Hepatocyte (in vitro differentiated cells): ENCODE data around the gene ARSB. TPM values are rescaled to one million over a fixed set of nuclear protein-coding genes. Genes with fewer than 3 reads are reported as not detected.

Experiments
- DNase-seq: peaks from one replicate; pipeline ENCODE4 v3.0.0-alpha.2; 2016; ENCODE audit warnings: low spot score
- H2AFZ ChIP-seq: fragments of 200-600 bp; sonication (generic); 2 replicates; pipeline ENCODE4 v1.6.0; 2016; ENCODE audit warnings: antibody characterized with exemption, mild to moderate bottlenecking
- H3K27ac ChIP-seq: fragments of 200-600 bp; sonication (generic); 2 replicates; pipeline ENCODE4 v1.5.1; 2016; ENCODE audit warnings: mild to moderate bottlenecking
- H3K27me3 ChIP-seq: fragments of 200-600 bp; sonication (generic); 2 replicates; pipeline ENCODE4 v1.6.1; 2016
- H3K36me3 ChIP-seq: fragments of 200-600 bp; sonication (generic); replicated peaks from 2 replicates; pipeline ENCODE4 v1.5.1; 2016; ENCODE audit warnings: low read depth; ENCODE audit not compliant: insufficient read depth
- H3K4me1 ChIP-seq: fragments of 200-600 bp; sonication (generic); 2 replicates; pipeline ENCODE4 v1.5.1; 2016; ENCODE audit warnings: mild to moderate bottlenecking, moderate library complexity; ENCODE audit not compliant: insufficient read depth
- H3K4me2 ChIP-seq: fragments of 200-600 bp; sonication (generic); 2 replicates; pipeline ENCODE4 v1.6.0; 2016
- H3K4me3 ChIP-seq: fragments of 200-600 bp; sonication (generic); 2 replicates; pipeline ENCODE4 v1.5.1; 2016; ENCODE audit warnings: mild to moderate bottlenecking
- H3K79me2 ChIP-seq: fragments of 200-600 bp; sonication (generic); 2 replicates; pipeline ENCODE4 v1.6.0; 2017; ENCODE audit warnings: mild to moderate bottlenecking
- H3K9me2 ChIP-seq: fragments of 200-600 bp; sonication (generic); replicated peaks from 2 replicates; pipeline ENCODE4 v1.6.0; 2017; ENCODE audit warnings: mild to moderate bottlenecking; ENCODE audit not compliant: insufficient read depth
- H3K9me3 ChIP-seq: fragments of 200-600 bp; sonication (generic); 2 replicates; pipeline ENCODE4 v1.5.1; 2016; ENCODE audit warnings: low read depth, mild to moderate bottlenecking
- H4K20me1 ChIP-seq: fragments of 200-600 bp; sonication (generic); 2 replicates; pipeline ENCODE4 v1.6.0; 2016; ENCODE audit warnings: mild to moderate bottlenecking; ENCODE audit not compliant: insufficient read depth, poor library complexity, severe bottlenecking
- EZH2 ChIP-seq: fragments of 200-600 bp; sonication (generic); IDR thresholded peaks from 2 replicates; pipeline ENCODE4 v1.6.1; 2016; ENCODE audit warnings: antibody characterized with exemption, mild to moderate bottlenecking, borderline replicate concordance
- EZH2phosphoT487 ChIP-seq: fragments of 200-600 bp; sonication (generic); IDR thresholded peaks from one replicate; pipeline ENCODE4 v1.6.1; 2018; ENCODE audit warnings: antibody characterized with exemption, mild to moderate bottlenecking, low read depth, moderate library complexity; ENCODE audit not compliant: unreplicated experiment, severe bottlenecking
- WGBS: methylation state at CpG from one replicate; pipeline ENCODE4 v1.1.6; 2016; ENCODE audit warnings: low lambda C conversion rate; ENCODE audit errors: missing lambda C conversion rate; 5-methylcytosine and 5-hydroxymethylcytosine counted together
- polyA plus RNA-seq: library from polyadenylated mRNA; unstranded; fragments of >200 nt; fragmentation: Nextera tagmentation; extraction: Ambion mirVana; gene quantifications from 2 replicates; pipeline ENCODE4 v1.2.1, GENCODE V29; 2016
- total RNA-seq: library from RNA; depleted of rRNA; stranded (reverse); fragments of >200 nt; gene quantifications from 2 replicates; pipeline ENCODE4 v1.2.3, GENCODE V29; 2014
- TF ChIP-seq, protein P1 (sequence below): fragments of 200-600 bp; sonication (generic); IDR thresholded peaks from 2 replicates; pipeline ENCODE4 v1.5.1; 2016; ENCODE audit warnings: antibody characterized with exemption, mild to moderate bottlenecking; ENCODE audit not compliant: poor library complexity

The ARSB gene
- total and polyA plus RNA-seq, 2 experiments from 2014 or later = 13.5 to 19.8 TPM

GRCh38 chr5:78958672-78959445, 26.3 kb downstream of the ARSB start:
- Histone ChIP-seq H3K79me2 (no peaks in the 10 kb centered on the region), H3K4me1 (peaks cover 3% of the 10 kb centered on the region), H2AFZ (no peak overlapping the region), H3K4me3 (no peak overlapping the region), H3K9me3 (no peaks in the 10 kb centered on the region), H3K36me3 (no peaks in the 10 kb centered on the region), H3K27me3 (no peaks in the 10 kb centered on the region), H3K4me2 (no peak overlapping the region), H3K9me2 (no peaks in the 10 kb centered on the region), H3K27ac (peak overlapping the region; percentile 21), H4K20me1 (no peaks in the 10 kb centered on the region)
- TF ChIP-seq, protein P1, sequence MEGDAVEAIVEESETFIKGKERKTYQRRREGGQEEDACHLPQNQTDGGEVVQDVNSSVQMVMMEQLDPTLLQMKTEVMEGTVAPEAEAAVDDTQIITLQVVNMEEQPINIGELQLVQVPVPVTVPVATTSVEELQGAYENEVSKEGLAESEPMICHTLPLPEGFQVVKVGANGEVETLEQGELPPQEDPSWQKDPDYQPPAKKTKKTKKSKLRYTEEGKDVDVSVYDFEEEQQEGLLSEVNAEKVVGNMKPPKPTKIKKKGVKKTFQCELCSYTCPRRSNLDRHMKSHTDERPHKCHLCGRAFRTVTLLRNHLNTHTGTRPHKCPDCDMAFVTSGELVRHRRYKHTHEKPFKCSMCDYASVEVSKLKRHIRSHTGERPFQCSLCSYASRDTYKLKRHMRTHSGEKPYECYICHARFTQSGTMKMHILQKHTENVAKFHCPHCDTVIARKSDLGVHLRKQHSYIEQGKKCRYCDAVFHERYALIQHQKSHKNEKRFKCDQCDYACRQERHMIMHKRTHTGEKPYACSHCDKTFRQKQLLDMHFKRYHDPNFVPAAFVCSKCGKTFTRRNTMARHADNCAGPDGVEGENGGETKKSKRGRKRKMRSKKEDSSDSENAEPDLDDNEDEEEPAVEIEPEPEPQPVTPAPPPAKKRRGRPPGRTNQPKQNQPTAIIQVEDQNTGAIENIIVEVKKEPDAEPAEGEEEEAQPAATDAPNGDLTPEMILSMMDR = no peak
- TF ChIP-seq EZH2phosphoT487 (no peak), EZH2 (no peak)
- 66% methylated on average over 3 of the region's 3 CpGs for WGBS
- DNase-seq = no peak

DNA sequence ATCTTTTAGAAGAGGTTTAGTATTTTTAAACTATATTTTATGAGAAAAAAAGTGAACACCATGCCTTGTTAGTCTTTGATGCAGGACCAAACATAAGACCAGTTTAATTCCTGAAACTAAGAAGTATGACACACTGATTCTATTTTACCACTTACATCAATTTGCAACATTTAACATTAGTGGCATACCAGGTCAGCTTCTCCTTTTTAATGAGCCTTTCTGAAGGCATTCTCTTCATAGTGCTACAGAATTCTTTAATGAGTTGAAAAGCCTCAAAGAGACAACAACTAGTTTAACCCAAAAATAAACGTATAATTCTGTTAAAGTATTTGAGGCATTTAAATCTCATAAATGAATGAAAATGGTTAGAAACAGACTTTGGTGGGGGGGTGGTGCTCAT, 28.2 kb downstream of the ARSB start:
- H3K27ac ChIP-seq = no peak overlapping the region
- H2AFZ ChIP-seq = no peak overlapping the region
- H3K36me3 ChIP-seq = no peaks in the 10 kb centered on the region
- no peak overlapping the region for H3K4me2 ChIP-seq
- no peaks in the 10 kb centered on the region for H3K9me2 ChIP-seq
- peaks cover 3% of the 10 kb centered on the region for H3K4me1 ChIP-seq
- no peaks in the 10 kb centered on the region for H3K27me3 ChIP-seq
- no peak for DNase-seq
- H3K4me3 ChIP-seq = no peak overlapping the region
- no peaks in the 10 kb centered on the region for H3K79me2 ChIP-seq
- no peaks in the 10 kb centered on the region for H4K20me1 ChIP-seq
- H3K9me3 ChIP-seq = no peaks in the 10 kb centered on the region
- 68% methylated on average over 1 of the region's 1 CpG for WGBS
- TF ChIP-seq EZH2phosphoT487 (no peak), EZH2 (no peak)
- TF ChIP-seq, protein P1 = no peak

DNA sequence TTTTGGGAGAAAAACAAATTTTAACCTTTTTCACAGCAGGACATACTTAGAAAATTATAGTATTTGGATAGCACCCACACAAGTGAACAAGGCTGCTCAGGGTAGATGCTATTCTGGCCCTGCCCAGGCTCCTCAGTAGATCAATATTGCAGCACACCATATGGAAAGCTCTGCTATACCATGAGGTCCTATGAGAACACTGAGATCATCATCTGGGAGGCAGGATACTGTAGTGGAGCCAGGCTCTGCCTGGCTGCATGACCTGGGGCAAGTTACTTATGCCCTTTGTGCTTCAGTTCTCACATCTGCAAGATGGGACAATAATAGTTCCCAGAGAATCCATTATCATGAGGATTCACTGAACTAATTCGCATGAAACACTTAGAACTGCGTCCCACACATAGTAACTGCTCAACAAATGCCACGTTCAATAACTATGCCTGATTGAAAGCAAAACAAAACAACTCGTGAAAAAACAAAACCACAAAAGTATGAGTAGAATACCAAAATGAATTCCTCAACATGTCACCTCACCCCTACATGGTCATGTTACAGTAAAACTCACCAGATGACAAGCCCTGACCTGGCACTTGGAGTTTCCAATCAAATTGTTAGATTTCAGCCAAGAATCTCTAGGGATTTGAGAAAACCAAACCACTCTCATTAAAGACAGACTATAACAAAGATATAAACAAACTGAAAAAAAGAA, 31.9 kb downstream of the ARSB start:
- H3K9me3 ChIP-seq = no peaks in the 10 kb centered on the region
- no peaks in the 10 kb centered on the region for H3K36me3 ChIP-seq
- no peaks in the 10 kb centered on the region for H3K9me2 ChIP-seq
- H2AFZ ChIP-seq = no peak overlapping the region
- no peak overlapping the region for H3K4me2 ChIP-seq
- no peak for TF ChIP-seq EZH2phosphoT487
- TF ChIP-seq, protein P1 = no peak
- TF ChIP-seq EZH2 = no peak
- H3K27ac ChIP-seq = no peak overlapping the region
- 81% methylated on average over 4 of the region's 4 CpGs for WGBS
- no peaks in the 10 kb centered on the region for H3K4me1 ChIP-seq
- H3K4me3 ChIP-seq = no peak overlapping the region
- H3K79me2 ChIP-seq = no peaks in the 10 kb centered on the region
- H3K27me3 ChIP-seq = no peaks in the 10 kb centered on the region
- no peaks in the 10 kb centered on the region for H4K20me1 ChIP-seq
- no peak for DNase-seq
